Mesendoderm (in vitro differentiated cells): ENCODE measurements around the gene ANXA11. TPM values are rescaled to one million over a fixed set of nuclear protein-coding genes. Genes with fewer than 3 reads are reported as not detected.
A peak's percentile ranks its signal among the peaks of the same experiment; 100 is the strongest.
"Not testable (repeated sequence)": the region's sequence is repeated elsewhere in the genome, so short reads cannot be mapped to it uniquely, and the experiment has no call there.

Experiments used
- DNase-seq: peaks from one replicate; pipeline ENCODE4 v3.0.0; 2013
- H2AK5ac ChIP-seq: 2 replicates; pipeline ENCODE4 v1.6.1; 2013; ENCODE audit warnings: low read length, inconsistent platforms
- H2BK120ac ChIP-seq: 2 replicates; pipeline ENCODE4 v1.6.1; 2013; ENCODE audit warnings: low read depth, mild to moderate bottlenecking, low read length, moderate library complexity, mixed read lengths
- H2BK15ac ChIP-seq: replicated peaks from 2 replicates; pipeline ENCODE4 v1.6.1; 2013; ENCODE audit warnings: low read depth, mild to moderate bottlenecking, moderate library complexity
- H2BK5ac ChIP-seq: 2 replicates; pipeline ENCODE4 v1.6.1; 2013; ENCODE audit warnings: low read length, inconsistent platforms
- H3K18ac ChIP-seq: 2 replicates; pipeline ENCODE4 v1.6.1; 2013; ENCODE audit warnings: mild to moderate bottlenecking, low read length, mixed read lengths
- H3K23ac ChIP-seq: one replicate; pipeline ENCODE4 v1.6.1; 2013; ENCODE audit warnings: low read length
- H3K27ac ChIP-seq: 2 replicates; pipeline ENCODE4 v1.5.1; 2013; ENCODE audit warnings: low read depth, mild to moderate bottlenecking, inconsistent platforms, low read length, moderate library complexity
- H3K27me3 ChIP-seq: 2 replicates; pipeline ENCODE4 v1.6.1; 2013; ENCODE audit warnings: low read length, control low read depth, mild to moderate bottlenecking, inconsistent platforms; ENCODE audit not compliant: insufficient read depth, poor library complexity
- H3K36me3 ChIP-seq: 2 replicates; pipeline ENCODE4 v1.6.1; 2013; ENCODE audit warnings: low read length, inconsistent platforms; ENCODE audit not compliant: control insufficient read depth, insufficient read depth
- H3K4ac ChIP-seq: one replicate; pipeline ENCODE4 v1.6.1; 2013; ENCODE audit warnings: low read depth, mild to moderate bottlenecking, low read length, moderate library complexity
- H3K4me1 ChIP-seq: 2 replicates; pipeline ENCODE4 v1.6.1; 2013; ENCODE audit warnings: low read depth, low read length, inconsistent platforms; ENCODE audit not compliant: control insufficient read depth
- H3K4me2 ChIP-seq: 2 replicates; pipeline ENCODE4 v1.6.1; 2013; ENCODE audit warnings: low read length
- H3K4me3 ChIP-seq: 2 replicates; pipeline ENCODE4 v1.5.1; 2013; ENCODE audit warnings: mild to moderate bottlenecking, low read length
- H3K56ac ChIP-seq: one replicate; pipeline ENCODE4 v1.6.1; 2013; ENCODE audit warnings: low read length
- H3K79me1 ChIP-seq: 2 replicates; pipeline ENCODE4 v1.6.1; 2013; ENCODE audit warnings: low read length, inconsistent platforms
- H3K79me2 ChIP-seq: 2 replicates; pipeline ENCODE4 v1.6.1; 2013; ENCODE audit warnings: mild to moderate bottlenecking, low read length; ENCODE audit not compliant: control insufficient read depth, insufficient read depth
- H3K9ac ChIP-seq: 2 replicates; pipeline ENCODE4 v1.6.1; 2013; ENCODE audit warnings: low read length, inconsistent platforms
- H4K5ac ChIP-seq: one replicate; pipeline ENCODE4 v1.6.1; 2013; ENCODE audit warnings: low read length
- H4K8ac ChIP-seq: one replicate; pipeline ENCODE4 v1.6.1; 2013; ENCODE audit warnings: low read depth, mild to moderate bottlenecking, control low read depth, low read length, moderate library complexity
- WGBS: extraction: QIAGEN DNeasy Blood & Tissue Kit; methylation state at CpG from one replicate; pipeline ENCODE4 v1.1.7; 2013; ENCODE audit warnings: low lambda C conversion rate, missing lambda C conversion rate; ENCODE audit not compliant: insufficient coverage; ENCODE audit errors: extremely low coverage; 5-methylcytosine and 5-hydroxymethylcytosine counted together
- polyA plus RNA-seq, 2 experiments: library from polyadenylated mRNA; stranded (reverse); fragments of 200-250 nt; gene quantifications; one replicate each; pipeline ENCODE4 v1.2.3, GENCODE V29; 2013

The ANXA11 gene
- 235 TPM for polyA plus RNA-seq (2013, experiment 1 of 2)
- polyA plus RNA-seq (2013, experiment 2 of 2), result 239 TPM

- Histone ChIP-seq H3K36me3 (no peaks in the 10 kb centered on the region), H3K4me1 (peaks cover 10% of the 10 kb centered on the region), H2BK5ac (peak within 1 kb of the TSS; percentile 51), H3K23ac (peak within 1 kb of the TSS; percentile 37), H4K8ac (no peak within 1 kb of the TSS), H3K4ac (peak within 1 kb of the TSS; percentile 72), H2AK5ac (no peak within 1 kb of the TSS), H3K56ac (peak within 1 kb of the TSS; percentile 96), H3K27me3 (no peaks in the 10 kb centered on the region), H4K5ac (peak within 1 kb of the TSS; percentile 21), H3K27ac (peak within 1 kb of the TSS; percentile 52), H2BK15ac (no peak within 1 kb of the TSS), H3K4me2 (peak within 1 kb of the TSS; percentile 93), H3K79me1 (peaks cover 15% of the 10 kb centered on the region), H2BK120ac (peak within 1 kb of the TSS; percentile 28), H3K18ac (peak within 1 kb of the TSS; percentile 95), H3K4me3 (peak within 1 kb of the TSS; percentile 78), H3K79me2 (peaks cover 23% of the 10 kb centered on the region), H3K9ac (peak within 1 kb of the TSS; percentile 93)
- peak; percentile 92 for DNase-seq
- WGBS, result no CpG with 5 or more reads among the region's 45 CpGs
These were observed at the start of gene ANXA11 for GRCh38 chr10:80205477-80206276. Gene ANXA11, minus strand, starts transcription at chr10:80205537. Its CDS starts 32,676 bp downstream, at chr10:80172861.

- not testable (repeated sequence) for H3K36me3 ChIP-seq, H3K79me2 ChIP-seq, H4K5ac ChIP-seq, H3K4ac ChIP-seq, H3K4me1 ChIP-seq, H2AK5ac ChIP-seq, H2BK120ac ChIP-seq, H3K18ac ChIP-seq, DNase-seq, H3K27ac ChIP-seq, H4K8ac ChIP-seq, H3K4me3 ChIP-seq, H3K4me2 ChIP-seq, H3K9ac ChIP-seq, H3K56ac ChIP-seq, H3K23ac ChIP-seq, H3K79me1 ChIP-seq, H2BK15ac ChIP-seq, H2BK5ac ChIP-seq, H3K27me3 ChIP-seq
- no CpG with 5 or more reads among the region's 2 CpGs for WGBS
These were observed 49.4 kb upstream of the ANXA11 start for GRCh38 chr10:80254726-80255125.

- not testable (repeated sequence) for H3K56ac ChIP-seq, H2BK120ac ChIP-seq, H3K79me1 ChIP-seq, H3K79me2 ChIP-seq, H3K4me3 ChIP-seq, H3K23ac ChIP-seq, H3K27me3 ChIP-seq, H3K4me1 ChIP-seq, DNase-seq, H3K9ac ChIP-seq, H3K4ac ChIP-seq, H3K36me3 ChIP-seq, H2BK15ac ChIP-seq, H3K27ac ChIP-seq, H3K4me2 ChIP-seq, H4K5ac ChIP-seq, H2AK5ac ChIP-seq, H2BK5ac ChIP-seq, H3K18ac ChIP-seq, H4K8ac ChIP-seq
- no CpG with 5 or more reads among the region's 1 CpG for WGBS
These were observed 48.6 kb upstream of the ANXA11 start for GRCh38 chr10:80253963-80254271.

- H3K36me3 ChIP-seq, result no peaks in the 10 kb centered on the region
- H3K4ac ChIP-seq, result no peak overlapping the region
- H3K27ac ChIP-seq, result no peak overlapping the region
- H4K5ac ChIP-seq, result no peak overlapping the region
- no peak overlapping the region for H2BK120ac ChIP-seq
- no CpG with 5 or more reads among the region's 5 CpGs for WGBS
- no peak overlapping the region for H3K23ac ChIP-seq
- no peak overlapping the region for H3K9ac ChIP-seq
- no peak overlapping the region for H4K8ac ChIP-seq
- no peaks in the 10 kb centered on the region for H3K4me1 ChIP-seq
- no peak overlapping the region for H2AK5ac ChIP-seq
- H3K27me3 ChIP-seq, result no peaks in the 10 kb centered on the region
- H3K79me1 ChIP-seq, result no peaks in the 10 kb centered on the region
- DNase-seq, result no peak
- H3K18ac ChIP-seq, result no peak overlapping the region
- H3K79me2 ChIP-seq, result no peaks in the 10 kb centered on the region
- no peak overlapping the region for H3K4me3 ChIP-seq
- no peak overlapping the region for H2BK15ac ChIP-seq
- H2BK5ac ChIP-seq, result no peak overlapping the region
- no peak overlapping the region for H3K4me2 ChIP-seq
- no peak overlapping the region for H3K56ac ChIP-seq
These were observed 48.1 kb upstream of the ANXA11 start for GRCh38 chr10:80253266-80253962.

- H4K5ac ChIP-seq, result no peak overlapping the region
- no peak overlapping the region for H3K4me2 ChIP-seq
- H2BK5ac ChIP-seq, result no peak overlapping the region
- no peak overlapping the region for H2BK15ac ChIP-seq
- no peak overlapping the region for H2AK5ac ChIP-seq
- H3K23ac ChIP-seq, result no peak overlapping the region
- H3K27ac ChIP-seq, result no peak overlapping the region
- H2BK120ac ChIP-seq, result no peak overlapping the region
- DNase-seq, result no peak
- WGBS, result no CpG with 5 or more reads among the region's 12 CpGs
- no peaks in the 10 kb centered on the region for H3K79me2 ChIP-seq
- H3K4me3 ChIP-seq, result no peak overlapping the region
- H3K4ac ChIP-seq, result no peak overlapping the region
- no peaks in the 10 kb centered on the region for H3K27me3 ChIP-seq
- H3K56ac ChIP-seq, result no peak overlapping the region
- no peak overlapping the region for H3K18ac ChIP-seq
- no peaks in the 10 kb centered on the region for H3K79me1 ChIP-seq
- H3K4me1 ChIP-seq, result no peaks in the 10 kb centered on the region
- H3K9ac ChIP-seq, result no peak overlapping the region
- no peaks in the 10 kb centered on the region for H3K36me3 ChIP-seq
- H4K8ac ChIP-seq, result no peak overlapping the region
These were observed 47.1 kb upstream of the ANXA11 start for GRCh38 chr10:80252296-80252887.
